GM12865 (cell line): ENCODE measurements around the gene PTPRU.

Source experiments
- DNase-seq: peaks from one replicate; pipeline ENCODE4 v3.0.0; 2010; ENCODE audit warnings: low read depth
- H3K4me3 ChIP-seq: 2 replicates; pipeline ENCODE4 v1.5.1; 2011; ENCODE audit warnings: mild to moderate bottlenecking, low read depth, low read length, control low read depth
- TF ChIP-seq, protein P1 (sequence below): IDR thresholded peaks from 2 replicates; pipeline ENCODE4 v1.5.1; 2011; ENCODE audit warnings: low read length, control low read depth, low read depth, inconsistent platforms; ENCODE audit not compliant: insufficient read depth; ENCODE audit errors: missing control alignments

PTPRU gene

DNA sequence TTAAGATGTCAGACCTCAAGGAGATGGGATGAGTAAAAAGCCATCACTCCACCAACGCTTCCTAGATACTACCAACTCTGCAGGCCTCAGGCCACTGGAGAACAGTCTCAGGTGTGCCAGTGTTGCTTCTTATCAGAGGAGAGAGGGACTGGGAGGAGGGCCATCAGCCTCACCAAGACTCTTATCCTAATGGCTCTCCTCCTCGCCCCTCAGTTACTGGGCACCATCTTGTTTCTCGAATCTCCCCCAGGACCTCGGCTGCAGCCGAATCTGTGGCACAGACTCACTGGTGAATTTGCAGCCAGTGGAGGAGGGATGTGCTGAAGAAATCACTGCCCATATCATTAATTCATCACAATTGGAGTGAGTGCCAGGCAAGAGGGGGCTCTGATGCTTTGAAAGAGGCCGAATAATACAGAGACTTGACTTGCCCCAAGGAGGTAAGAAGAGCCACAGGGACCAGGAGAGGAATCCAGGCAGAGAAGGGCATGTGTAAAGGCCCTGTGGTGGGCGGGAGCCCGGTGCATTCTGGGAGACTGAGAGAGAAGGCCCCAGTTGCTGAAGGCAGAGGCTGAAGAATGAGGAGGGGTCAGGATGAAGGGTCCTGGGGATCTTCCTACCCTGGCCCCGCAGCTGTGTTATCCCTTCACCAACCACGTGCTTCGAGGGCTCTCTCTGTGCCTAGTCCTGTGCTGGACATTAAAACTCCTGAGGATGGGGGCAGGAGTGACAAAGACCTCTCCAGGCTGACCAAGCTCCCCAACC lies 129.8 kb downstream of the PTPRU start:
- TF ChIP-seq, protein P1, sequence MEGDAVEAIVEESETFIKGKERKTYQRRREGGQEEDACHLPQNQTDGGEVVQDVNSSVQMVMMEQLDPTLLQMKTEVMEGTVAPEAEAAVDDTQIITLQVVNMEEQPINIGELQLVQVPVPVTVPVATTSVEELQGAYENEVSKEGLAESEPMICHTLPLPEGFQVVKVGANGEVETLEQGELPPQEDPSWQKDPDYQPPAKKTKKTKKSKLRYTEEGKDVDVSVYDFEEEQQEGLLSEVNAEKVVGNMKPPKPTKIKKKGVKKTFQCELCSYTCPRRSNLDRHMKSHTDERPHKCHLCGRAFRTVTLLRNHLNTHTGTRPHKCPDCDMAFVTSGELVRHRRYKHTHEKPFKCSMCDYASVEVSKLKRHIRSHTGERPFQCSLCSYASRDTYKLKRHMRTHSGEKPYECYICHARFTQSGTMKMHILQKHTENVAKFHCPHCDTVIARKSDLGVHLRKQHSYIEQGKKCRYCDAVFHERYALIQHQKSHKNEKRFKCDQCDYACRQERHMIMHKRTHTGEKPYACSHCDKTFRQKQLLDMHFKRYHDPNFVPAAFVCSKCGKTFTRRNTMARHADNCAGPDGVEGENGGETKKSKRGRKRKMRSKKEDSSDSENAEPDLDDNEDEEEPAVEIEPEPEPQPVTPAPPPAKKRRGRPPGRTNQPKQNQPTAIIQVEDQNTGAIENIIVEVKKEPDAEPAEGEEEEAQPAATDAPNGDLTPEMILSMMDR = no peak
- no peak overlapping the region for H3K4me3 ChIP-seq
- DNase-seq = no peak

DNA sequence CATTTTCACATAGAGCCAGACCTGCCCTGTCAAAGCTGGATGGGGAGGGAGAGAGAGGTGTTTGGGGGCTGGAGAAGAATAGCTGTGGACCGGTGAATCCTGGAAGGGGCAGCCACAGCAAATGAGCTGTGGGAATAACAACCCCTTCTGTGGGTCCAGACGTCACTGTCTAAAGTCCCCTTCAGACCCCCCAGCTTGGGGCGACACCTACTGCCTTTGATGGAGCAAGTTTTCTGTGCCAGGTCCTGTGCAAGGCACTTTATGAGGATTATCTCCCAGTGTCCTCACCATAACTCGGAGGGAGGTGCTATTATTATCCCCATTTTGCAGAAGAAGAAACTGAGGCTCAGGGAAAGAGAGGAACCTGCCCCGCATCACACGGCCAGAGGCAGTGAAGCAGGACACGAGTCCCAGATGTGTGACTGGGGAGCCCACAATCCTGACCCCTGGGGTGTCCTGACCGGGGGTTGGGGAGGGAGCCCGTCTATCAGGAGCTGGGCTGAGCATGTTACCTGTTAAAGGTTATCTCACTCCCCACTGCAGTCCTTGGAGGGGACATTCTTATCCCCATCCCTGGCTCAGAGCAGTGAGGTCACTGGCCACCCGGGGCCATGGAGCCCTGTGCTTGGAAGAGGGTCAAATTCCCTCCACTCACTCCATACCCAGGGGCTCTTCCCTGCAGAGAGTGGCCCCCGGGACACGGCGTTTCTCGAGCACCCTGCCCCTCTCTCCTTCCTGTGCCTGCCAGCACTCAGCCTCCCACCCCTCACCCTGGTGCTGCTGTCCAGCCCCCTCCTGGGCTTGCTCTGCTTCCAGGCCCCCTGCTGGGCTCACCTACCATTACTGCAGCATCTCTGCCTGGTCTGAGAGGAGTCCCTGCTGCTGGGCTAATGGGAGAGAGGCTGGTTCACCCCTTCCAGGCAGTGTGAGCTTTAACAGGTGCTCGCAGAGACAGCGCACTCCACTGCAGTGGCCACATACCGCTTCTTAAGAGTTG lies 132.9 kb downstream of the PTPRU start:
- no peak overlapping the region for H3K4me3 ChIP-seq
- no peak for DNase-seq
- TF ChIP-seq, protein P1 = no peak

DNA sequence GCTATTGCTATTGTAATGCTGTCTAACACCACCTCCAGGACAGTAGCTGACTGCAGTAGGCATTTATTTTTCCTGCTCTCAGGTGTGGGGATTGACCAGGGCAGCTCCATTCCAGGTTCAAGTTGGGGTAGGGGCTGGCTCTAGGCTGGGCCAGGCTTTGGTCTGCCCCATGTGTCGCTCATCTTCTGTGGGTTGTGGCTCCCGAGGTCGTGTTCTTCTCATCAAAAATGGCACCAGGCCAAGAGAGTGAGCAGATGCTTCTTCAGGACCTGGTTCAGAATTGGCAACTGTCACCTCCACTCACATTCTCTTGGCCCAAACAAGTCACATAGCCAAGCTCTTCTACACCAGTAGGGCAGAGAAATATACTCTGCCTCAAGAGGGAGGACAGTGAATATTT lies 133.7 kb downstream of the PTPRU start:
- no peak overlapping the region for H3K4me3 ChIP-seq
- DNase-seq = no peak
- TF ChIP-seq, protein P1 = no peak

DNA sequence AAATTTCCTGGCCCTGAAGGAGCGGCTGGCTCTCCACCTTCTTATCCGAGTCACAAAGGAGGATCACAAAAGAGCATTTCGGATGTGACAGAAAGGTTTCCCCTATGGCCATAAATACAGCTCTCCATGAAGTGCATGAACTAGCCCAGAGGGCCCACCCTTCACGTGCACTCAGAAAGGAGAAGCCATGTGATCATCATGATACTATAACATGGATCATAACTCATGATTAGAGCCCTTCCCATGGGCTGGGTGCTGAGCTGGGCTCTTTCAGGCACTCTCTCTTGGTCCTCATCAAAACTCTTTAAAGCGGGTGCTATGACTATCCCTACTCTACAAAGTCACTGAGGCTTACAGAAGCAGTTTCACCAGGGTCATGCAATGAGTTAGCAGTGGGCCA lies 135.0 kb downstream of the PTPRU start:
- no peak for DNase-seq
- TF ChIP-seq, protein P1 = no peak
- H3K4me3 ChIP-seq = no peak overlapping the region

DNA sequence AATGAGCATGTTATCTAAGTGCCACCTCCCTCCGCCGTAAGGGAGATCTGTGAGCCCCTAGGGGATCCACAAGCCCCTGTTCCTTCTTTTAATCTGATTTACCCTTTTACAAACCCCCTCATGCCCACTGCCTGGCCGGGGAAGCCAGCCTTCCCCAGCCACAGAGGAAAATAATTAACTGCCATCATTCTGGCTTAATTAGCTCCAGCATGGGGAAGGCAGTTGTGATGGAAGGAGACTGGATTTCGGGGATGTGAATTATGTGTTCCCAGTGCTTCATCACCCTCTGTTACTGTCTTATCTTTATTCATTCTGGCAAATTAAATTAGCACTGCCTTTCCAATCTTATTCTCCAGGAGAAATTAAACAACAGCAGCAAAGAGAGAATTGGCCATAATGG lies 135.8 kb downstream of the PTPRU start:
- no peak for DNase-seq
- no peak overlapping the region for H3K4me3 ChIP-seq
- TF ChIP-seq, protein P1 = no peak
